NCI-H446 treated with DMSO at 0.1 percent for 48 hours (cell line): Measurements from ENCODE around the gene IGFL3.

Source experiments
- DNase-seq: peaks from one replicate; lab custom pipeline; 2025; lab: John Stamatoyannopoulos, UW

The IGFL3 gene

GRCh38 chr19:46076951-46077814 is 47.3 kb downstream of the IGFL3 start:
- peak; percentile 21 for DNase-seq

- no peak for DNase-seq
Measured at GRCh38 chr19:46076031-46076880, 48.2 kb downstream of the IGFL3 start.

- no peak for DNase-seq
Measured at GRCh38 chr19:46073268-46073922, 51.1 kb downstream of the IGFL3 start.
